Dermis blood vessel endothelial cell (primary cell): ENCODE data around the gene RASA3. TPM values are rescaled to one million over a fixed set of nuclear protein-coding genes. Genes with fewer than 3 reads are reported as not detected.
"Not testable (repeated sequence)": the region's sequence is repeated elsewhere in the genome, so short reads cannot be mapped to it uniquely, and the experiment has no call there.

Experiments
- DNase-seq: peaks from one replicate; pipeline ENCODE4 v3.0.0; 2010
- total RNA-seq: library from RNA; depleted of rRNA; stranded (reverse); fragments of >200 nt; gene quantifications from 2 replicates; pipeline ENCODE4 v1.2.3, GENCODE V29; 2014

The RASA3 gene
- total RNA-seq, 1 donor from 2014 or later: 35.4 TPM

DNA sequence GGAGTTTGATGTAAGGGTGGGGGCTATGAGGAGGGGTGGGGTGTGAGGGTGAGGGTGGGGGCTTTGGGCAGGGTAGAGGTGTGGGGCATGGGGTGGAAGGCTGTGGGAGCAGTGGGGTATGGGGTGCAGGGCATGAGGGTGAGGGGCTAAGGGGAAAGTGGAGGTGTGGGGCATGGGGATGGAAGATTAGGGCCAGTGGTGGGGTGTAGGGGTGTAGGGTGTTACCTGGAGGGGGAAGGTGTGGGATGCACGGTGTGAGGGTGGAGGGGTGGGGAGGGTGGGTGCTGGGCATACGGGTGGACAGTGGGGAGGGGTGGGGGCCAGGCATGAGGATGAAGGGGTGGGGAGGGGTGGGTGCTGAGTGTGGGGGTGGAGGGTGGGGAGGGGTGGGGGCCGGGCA lies 22.9 kb upstream of the RASA3 start:
- DNase-seq: no peak

DNA sequence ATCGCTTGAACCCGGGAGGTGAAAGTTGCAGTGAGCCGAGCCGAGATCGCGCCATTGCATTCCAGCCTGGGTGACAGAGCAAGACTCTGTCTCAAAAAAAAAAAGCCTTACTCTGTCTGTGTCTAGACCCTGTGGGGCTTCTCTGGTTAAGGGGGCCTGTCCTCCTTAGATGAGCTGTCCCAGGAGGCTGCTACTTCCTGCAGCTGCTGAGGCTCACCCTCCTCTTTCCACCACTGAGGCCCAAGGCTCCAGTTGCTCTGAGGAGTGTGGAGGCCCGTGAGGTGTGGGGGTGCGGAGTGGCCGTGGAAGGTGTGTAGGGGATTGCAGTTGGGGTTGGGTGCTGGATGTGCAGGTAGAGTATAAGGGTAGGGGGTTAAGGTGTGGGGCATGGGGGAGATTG lies 22.1 kb upstream of the RASA3 start:
- DNase-seq: no peak

- DNase-seq: no peak
Observed at GRCh38 chr13:114153485-114154080, 21.2 kb upstream of the RASA3 start.

GRCh38 chr13:114152831-114153371 lies 20.5 kb upstream of the RASA3 start:
- no peak for DNase-seq

DNA sequence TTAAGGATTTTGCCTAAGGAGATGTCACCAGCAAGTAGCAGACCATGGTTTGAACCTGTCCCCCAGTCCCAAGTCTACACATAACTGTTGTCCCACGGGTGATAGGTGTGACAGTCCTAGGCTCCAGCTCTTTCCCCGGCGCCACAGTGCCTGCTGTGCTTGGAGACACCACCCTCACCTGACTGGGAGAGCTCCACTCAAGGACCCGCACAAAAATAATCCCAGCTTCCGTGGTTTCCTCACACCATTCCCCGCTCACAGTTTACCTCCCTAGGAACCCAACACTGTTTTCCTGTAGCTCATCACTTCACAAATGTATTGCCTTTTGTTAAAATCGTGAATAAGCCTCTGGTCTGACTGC lies 19.8 kb upstream of the RASA3 start:
- DNase-seq: no peak

GRCh38 chr13:114151565-114152284 lies 19.3 kb upstream of the RASA3 start:
- no peak for DNase-seq

GRCh38 chr13:114151031-114151430 lies 18.6 kb upstream of the RASA3 start:
- DNase-seq: no peak

DNA sequence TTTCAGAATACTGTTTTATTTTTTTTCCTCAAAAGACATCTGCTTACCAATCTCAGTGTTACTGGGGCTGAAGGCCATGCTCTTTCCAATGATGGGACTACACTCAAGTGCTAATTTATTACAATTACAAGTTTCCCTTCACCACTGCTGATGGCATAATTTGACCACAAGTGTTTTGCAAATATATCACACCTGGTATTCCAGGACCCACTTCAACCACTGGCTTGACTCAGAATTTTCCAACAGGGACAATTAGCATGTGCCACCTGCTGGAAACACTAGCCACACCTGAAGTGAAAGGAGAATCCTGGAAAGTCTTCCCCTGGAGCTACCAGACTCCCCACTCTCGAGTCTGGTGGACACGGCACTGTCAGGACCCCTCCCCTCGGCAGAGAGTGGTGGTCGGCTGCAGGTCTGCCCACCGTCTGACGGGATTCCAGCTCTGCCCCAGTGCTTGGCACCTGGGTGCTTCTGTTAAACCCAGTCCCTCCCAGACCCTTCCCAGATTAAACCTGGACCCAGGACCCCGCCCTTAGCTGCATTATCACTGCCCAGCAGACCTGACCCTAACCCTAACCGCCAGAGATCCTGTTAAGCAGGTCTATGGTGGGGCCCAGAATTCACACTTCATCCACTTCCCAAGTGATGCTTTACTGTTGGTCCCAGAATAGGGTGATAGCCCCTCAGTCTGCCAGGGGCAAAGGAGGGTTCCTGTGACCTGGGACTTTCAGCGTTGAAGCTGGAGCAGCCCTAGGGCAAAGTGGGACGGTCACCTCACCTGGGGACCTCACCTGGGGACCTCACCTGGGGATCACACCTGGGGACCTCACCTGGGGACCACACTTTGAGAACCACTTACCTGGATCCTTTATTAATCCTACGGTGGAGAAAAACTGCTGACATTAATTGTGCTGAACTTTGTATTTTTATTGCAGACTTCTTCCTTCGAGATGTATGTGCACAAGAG lies 17.6 kb upstream of the RASA3 start:
- no peak for DNase-seq

- DNase-seq: not testable (repeated sequence)
Observed at GRCh38 chr13:114148886-114149285, 16.5 kb upstream of the RASA3 start.

DNA sequence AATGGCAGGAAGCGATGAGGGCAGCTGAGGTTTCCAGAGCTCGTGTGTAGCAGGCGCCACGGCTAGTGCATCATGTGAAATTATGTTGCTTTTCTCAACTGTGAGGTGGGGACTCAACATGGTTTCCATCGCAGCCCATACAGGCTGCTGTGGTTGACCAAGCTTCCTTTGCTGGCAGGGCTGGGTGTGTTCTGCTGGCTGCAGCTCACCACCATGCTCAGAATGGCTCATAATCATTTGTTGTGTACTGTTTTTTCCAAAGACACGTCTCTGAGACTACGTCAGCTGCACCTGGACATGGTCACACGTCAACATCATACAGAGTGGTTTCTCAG lies 16.1 kb upstream of the RASA3 start:
- no peak for DNase-seq

- no peak for DNase-seq
Observed at GRCh38 chr13:114147803-114148520, 15.5 kb upstream of the RASA3 start.

- DNase-seq: no peak
Observed at GRCh38 chr13:114146629-114147028, 14.2 kb upstream of the RASA3 start.

GRCh38 chr13:114146173-114146572 lies 13.8 kb upstream of the RASA3 start:
- no peak for DNase-seq

- no peak for DNase-seq
Observed at GRCh38 chr13:114145722-114146121, 13.3 kb upstream of the RASA3 start.

GRCh38 chr13:114145256-114145655 lies 12.8 kb upstream of the RASA3 start:
- DNase-seq: no peak

DNA sequence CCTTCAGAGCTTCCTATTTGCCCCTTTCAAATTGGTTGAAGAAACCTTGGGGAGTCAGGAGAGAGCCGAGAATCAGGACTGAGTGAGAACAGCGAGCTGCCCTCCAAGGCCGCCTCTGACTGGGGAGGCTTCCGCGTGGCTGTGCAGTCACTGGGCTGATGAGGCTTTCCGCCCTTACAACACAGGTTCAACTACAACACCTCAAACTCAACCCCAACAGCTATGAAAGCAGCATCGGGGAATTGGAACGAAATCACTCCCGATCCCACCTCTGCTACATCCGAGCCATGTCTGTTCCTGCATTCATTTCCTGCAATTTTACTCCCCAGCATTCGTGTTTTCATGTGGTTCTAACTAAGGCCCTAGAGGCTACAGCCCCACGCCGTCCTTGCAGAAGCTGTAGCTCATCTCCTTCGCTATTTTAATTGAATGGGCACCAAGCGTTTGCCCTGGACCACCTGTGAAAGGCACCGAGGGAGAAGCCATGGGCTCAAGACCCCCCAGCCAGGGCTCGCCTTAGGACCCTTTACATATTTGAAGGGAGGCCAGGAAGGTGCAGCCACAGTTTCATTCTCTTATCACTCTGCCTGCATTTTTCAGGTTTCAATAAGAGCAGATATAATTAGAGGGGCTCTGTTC lies 12.3 kb upstream of the RASA3 start:
- no peak for DNase-seq

DNA sequence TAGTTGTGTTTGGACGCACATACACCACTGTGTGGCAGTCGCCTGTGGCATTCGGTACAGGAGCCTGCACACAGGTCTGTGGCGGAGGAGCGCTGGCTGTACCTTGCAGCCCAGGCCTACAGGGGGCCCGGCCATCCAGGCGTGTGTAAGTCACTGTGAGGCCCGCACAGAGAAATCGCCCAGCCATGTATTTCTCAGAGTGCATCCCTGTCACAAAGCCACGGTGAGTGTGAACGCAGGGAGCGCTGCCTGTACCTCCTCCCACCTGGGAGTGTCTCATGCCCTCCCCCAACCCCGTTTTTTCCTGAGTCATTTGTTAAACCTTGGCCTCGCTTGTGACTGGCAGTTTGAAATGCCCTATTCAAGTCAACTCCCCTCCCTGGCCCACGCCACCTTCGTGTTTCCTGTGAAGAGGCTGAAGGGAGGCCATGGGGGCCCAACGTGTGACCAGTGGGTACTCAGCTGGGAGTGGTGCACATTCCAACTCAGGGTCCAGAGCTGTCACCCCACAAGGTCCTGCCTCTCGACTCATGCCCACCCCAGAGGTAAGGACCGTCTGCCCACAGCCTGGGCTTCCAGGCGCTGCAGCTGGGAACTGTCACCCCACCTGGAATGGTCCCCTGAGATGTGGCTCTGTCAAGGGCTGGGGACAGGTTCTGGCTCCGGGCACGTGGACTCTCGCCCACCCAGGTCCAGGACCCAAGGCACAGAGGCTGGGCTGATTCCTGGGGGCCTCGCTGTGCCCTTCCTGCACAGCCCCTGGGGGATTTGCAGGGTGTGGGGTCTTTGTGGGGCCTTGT lies 11.6 kb upstream of the RASA3 start:
- DNase-seq: no peak

- DNase-seq: no peak
Observed at GRCh38 chr13:114142640-114143490, 10.4 kb upstream of the RASA3 start.

- no peak for DNase-seq
Observed at GRCh38 chr13:114142137-114142550, 9.7 kb upstream of the RASA3 start.

DNA sequence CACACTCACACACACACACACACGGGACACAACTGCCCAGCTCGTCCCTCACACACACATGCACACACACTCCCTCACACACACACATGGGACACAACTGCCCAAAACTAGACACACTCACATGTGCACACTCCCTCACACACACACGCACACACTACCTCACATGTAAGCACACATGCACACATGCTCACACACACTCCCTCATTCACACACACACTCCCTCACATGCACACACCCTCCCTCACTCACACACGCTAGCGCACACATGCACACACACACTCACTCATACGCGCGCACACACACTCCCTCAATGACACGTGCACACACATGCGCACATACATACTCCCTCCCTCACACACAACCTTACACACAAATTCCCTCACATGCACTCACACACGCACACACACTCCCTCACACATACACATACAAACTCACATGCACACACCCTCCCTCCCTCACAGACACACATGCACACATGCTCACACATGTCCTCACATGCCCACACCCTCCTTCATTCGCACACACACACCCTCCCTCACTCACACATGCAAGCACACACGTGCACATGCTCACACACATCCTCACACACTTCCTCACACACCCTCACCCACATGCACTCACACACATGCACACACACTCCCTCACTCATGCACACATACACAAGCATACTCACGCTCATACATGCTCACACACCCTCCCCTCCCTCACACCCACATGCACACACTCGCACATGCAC lies 9.0 kb upstream of the RASA3 start:
- no peak for DNase-seq
